ENCODE data around the gene UGT1A7.

The UGT1A7 gene

GRCh38 chr2:233801357-233802131 lies 119.8 kb downstream of the UGT1A7 start:
- DNase-seq: peak in 1 of 4 experiments; percentile 4

GRCh38 chr2:233802132-233802815 lies 120.6 kb downstream of the UGT1A7 start:
- no peak for DNase-seq

GRCh38 chr2:233803292-233803911 lies 121.7 kb downstream of the UGT1A7 start:
- no peak for DNase-seq

GRCh38 chr2:233803994-233804393 lies 122.3 kb downstream of the UGT1A7 start:
- DNase-seq: no peak

- DNase-seq: no peak
Measured at GRCh38 chr2:233807215-233807865, 125.6 kb downstream of the UGT1A7 start.

- DNase-seq: no peak
Measured at GRCh38 chr2:233807966-233808935, 126.5 kb downstream of the UGT1A7 start.

- DNase-seq: no peak
Measured at GRCh38 chr2:233810385-233810784, 128.7 kb downstream of the UGT1A7 start.

- DNase-seq: no peak
Measured at GRCh38 chr2:233811087-233811486, 129.4 kb downstream of the UGT1A7 start.

- DNase-seq: no peak
Measured at GRCh38 chr2:233811732-233812131, 130.0 kb downstream of the UGT1A7 start.

- no peak for DNase-seq
Measured at GRCh38 chr2:233813236-233814055, 131.7 kb downstream of the UGT1A7 start.

GRCh38 chr2:233814056-233814835 lies 132.5 kb downstream of the UGT1A7 start:
- DNase-seq: no peak

- DNase-seq: no peak
Measured at GRCh38 chr2:233815861-233816260, 134.2 kb downstream of the UGT1A7 start.

GRCh38 chr2:233816334-233816733 lies 134.6 kb downstream of the UGT1A7 start:
- DNase-seq: no peak

GRCh38 chr2:233816771-233817170 lies 135.1 kb downstream of the UGT1A7 start:
- DNase-seq: no peak

- DNase-seq: no peak
Measured at GRCh38 chr2:233817361-233817911, 135.7 kb downstream of the UGT1A7 start.

- DNase-seq: no peak
Measured at GRCh38 chr2:233817995-233818638, 136.4 kb downstream of the UGT1A7 start.

- no peak for DNase-seq
Measured at GRCh38 chr2:233818639-233819621, 137.2 kb downstream of the UGT1A7 start.

Measured in suppressor macrophage (primary cell).